RWPE1 (cell line): ENCODE data around the gene TNS1.
A peak's percentile ranks its signal among the peaks of the same experiment; 100 is the strongest.

Experiments used
- CTCF ChIA-PET: fragments of 350-600 bp; sonication (Branson Sonifier 250); formaldehyde crosslinking; extraction: SDS; loops from one replicate; lab custom pipeline; 2021; lab: Yijun Ruan, JAX
- POLR2A ChIA-PET: fragments of 400-600 bp; formaldehyde crosslinking; extraction: SDS; loops from one replicate; lab custom pipeline; 2020; ENCODE audit warnings: antibody characterized with exemption; ENCODE audit not compliant: low non-redundant PET; lab: Yijun Ruan, JAX
- DNase-seq: peaks from one replicate; pipeline ENCODE4 v3.0.0; 2012; ENCODE audit warnings: low spot score
- H3K27ac ChIP-seq: fragments of 450-650 bp; 2 replicates; pipeline ENCODE4 v1.5.1; 2017
- TF ChIP-seq, protein P1 (sequence below): fragments of 450-650 bp; conservative IDR thresholded peaks from 2 replicates; pipeline ENCODE4 v1.5.1; 2017; ENCODE audit warnings: low read depth, mild to moderate bottlenecking

TNS1 gene

DNA sequence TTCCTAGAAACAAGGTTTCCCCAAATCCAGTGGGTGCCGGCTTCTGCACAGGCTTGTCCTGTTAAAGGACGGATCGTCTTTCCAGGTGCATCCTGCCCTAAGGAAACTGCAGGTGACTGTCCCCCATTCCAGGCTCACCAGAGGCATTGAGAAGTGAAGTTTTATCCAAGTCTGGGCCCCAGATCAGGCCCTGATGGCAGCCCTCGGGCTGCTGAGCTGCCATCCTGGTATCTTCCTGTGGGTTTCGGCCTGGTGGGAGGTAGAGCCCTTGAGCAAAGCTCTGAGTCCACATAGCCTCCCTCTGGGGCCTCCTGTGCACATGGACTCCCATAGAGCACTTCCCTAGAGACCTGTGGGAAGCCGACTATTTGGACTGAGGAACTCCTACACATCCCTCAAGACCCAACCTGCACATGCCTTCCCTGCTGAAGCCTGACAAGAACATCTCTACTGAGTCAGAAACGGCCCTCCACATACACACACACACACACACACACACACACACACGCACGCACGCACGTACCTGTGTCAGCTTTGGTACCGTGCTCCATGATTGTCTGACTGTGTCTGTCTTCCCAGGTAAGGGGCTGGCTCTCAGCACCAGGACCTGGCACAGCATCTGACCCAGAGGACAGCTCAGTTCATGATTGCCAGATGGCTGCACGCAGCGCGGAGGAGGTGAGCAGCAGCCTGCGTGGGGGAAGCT, 16.4 kb downstream of the TNS1 start:
- ChIA-PET POLR2A (interaction anchor here (0.5 kb wide), 1 partner anchor 195 kb away, joined by 3 read pairs; no protein-coding TSS in a partner anchor), CTCF (interaction anchor here (1.1 to 2.4 kb wide), 3 partner anchors 48 to 201 kb away, joined by 4 to 11 read pairs (median 9); no protein-coding TSS in a partner anchor)
- DNase-seq, result no peak
- no peak overlapping the region for H3K27ac ChIP-seq
- TF ChIP-seq, protein P1, sequence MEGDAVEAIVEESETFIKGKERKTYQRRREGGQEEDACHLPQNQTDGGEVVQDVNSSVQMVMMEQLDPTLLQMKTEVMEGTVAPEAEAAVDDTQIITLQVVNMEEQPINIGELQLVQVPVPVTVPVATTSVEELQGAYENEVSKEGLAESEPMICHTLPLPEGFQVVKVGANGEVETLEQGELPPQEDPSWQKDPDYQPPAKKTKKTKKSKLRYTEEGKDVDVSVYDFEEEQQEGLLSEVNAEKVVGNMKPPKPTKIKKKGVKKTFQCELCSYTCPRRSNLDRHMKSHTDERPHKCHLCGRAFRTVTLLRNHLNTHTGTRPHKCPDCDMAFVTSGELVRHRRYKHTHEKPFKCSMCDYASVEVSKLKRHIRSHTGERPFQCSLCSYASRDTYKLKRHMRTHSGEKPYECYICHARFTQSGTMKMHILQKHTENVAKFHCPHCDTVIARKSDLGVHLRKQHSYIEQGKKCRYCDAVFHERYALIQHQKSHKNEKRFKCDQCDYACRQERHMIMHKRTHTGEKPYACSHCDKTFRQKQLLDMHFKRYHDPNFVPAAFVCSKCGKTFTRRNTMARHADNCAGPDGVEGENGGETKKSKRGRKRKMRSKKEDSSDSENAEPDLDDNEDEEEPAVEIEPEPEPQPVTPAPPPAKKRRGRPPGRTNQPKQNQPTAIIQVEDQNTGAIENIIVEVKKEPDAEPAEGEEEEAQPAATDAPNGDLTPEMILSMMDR, result no peak

DNA sequence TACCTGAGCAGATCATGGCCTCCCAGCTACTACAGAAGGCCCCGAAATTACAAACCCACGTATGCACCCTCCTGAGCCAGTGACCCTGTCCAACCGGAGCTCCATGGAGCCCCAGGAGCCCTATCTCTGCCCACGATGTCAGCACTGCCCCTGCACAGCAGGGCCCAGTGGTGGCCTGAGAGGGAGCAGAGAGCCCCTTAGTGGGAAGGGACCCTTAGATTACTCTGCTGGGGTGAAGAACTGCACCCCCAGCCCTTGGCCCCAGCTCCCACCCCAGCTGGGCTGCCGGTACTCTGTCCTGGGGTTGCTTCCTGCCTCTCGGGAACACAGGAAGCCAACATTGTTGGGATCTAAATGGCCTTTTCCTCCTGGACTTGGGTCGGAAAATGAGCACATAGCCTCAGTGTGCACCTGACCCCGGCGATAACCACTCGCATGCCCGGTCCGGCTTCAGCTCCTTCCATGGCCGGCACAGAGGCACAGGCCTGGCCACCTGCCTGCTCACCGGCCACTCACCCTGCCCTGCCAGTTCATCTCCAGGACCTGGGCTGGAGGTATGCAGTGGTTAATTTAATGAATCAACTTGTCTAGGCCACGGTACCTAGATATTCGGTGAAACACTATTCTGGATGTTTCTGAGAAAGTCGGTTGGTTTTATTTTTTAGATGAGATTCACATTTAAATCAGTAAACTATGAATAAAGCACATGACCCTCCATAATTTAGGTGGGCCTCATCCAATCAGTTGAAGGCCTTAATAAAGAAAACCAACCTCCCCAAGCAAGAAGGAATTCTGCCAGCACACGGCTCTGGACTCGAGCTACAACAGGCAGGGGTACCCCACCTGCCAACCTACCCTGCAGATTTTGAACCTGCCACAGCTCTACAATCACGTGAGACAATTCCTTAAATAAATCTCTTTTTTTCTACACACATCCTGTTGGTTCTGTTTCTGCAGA, 19.2 kb downstream of the TNS1 start:
- TF ChIP-seq, protein P1, result no peak
- DNase-seq, result no peak
- POLR2A ChIA-PET, result no interaction called here
- H3K27ac ChIP-seq, result peak overlapping the region; percentile 6; the same call in 1 of the 2 replicates
- CTCF ChIA-PET, result no interaction called here

DNA sequence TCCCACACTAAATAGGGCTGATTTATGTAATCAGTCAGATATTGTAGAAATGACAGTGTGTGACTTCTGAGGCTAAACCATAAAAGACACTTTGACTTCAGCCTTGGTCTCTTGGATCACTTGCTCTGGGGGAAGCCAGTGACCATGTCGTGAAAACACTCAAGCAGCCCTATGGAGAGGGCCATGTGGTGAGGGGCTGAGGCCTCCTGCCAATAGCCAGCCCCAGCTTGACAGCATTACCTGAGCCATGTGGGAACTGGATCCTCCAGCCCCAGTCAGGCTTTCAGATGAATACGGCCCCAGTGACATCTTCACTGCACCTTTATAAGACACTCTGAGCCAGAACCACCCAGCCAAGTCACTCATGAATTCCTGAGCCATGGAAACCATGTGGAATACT, 20.8 kb downstream of the TNS1 start:
- TF ChIP-seq, protein P1, result no peak
- DNase-seq, result no peak
- POLR2A ChIA-PET, result no interaction called here
- CTCF ChIA-PET, result interaction anchor here (0.6 to 1.2 kb wide), 2 partner anchors 67 to 193 kb away, joined by 3 read pairs; no protein-coding TSS in a partner anchor
- no peak overlapping the region for H3K27ac ChIP-seq

DNA sequence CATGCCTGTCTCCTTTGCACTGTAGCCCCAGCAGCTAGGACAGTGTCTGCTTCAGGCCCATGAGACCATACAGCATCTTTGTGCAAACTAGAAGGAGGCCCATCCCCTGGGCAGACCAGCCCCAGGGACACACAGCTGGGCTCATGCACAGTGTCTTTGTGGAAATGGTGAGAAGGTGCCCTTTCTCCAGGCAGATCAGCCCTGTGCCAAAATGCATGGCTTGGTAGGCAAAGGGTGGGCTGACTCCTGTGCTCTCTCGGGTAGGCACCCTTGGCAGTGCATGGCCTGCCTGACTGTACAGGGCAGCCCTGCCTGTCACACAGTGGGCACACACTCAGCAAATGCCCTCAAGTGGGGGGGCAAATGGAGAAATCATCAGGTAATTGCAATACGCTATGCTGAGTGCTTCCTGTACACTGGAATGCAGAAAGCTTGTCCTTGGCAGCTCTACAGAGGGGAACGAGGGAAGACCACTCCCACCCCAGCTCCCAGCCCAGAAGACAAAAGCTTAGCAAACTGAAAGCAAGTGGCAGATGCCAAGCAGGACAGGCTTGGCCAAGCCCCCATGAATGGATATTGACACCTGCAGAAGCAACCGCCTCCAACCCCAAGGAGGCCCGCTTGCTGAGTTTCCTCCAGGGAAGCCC, 21.6 kb downstream of the TNS1 start:
- H3K27ac ChIP-seq, result peak overlapping the region; percentile 62
- no peak for DNase-seq
- CTCF ChIA-PET, result interaction anchor here (0.6 to 1.2 kb wide), 3 partner anchors 68 to 634 kb away, joined by 3 read pairs; no protein-coding TSS in a partner anchor
- TF ChIP-seq, protein P1, result no peak
- POLR2A ChIA-PET, result no interaction called here

DNA sequence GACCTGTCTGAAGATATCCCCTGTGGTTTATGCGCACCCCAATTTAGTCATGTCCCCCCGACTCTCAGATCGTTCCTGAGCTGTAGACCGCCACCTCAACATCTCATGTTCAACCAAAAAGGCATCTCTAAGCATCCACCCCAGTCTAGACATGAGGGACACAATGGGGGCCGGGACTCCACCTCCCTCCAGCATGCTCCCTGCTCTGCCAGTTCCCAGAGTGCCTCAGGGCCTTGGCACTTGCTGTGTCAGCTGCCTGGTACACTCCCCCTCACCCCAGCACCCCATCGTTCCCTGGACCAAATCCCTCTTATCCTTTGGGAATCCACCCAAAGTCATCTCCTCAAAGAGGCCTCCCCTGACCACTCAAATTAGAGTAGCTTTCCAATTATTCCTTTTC, 22.2 kb downstream of the TNS1 start:
- TF ChIP-seq, protein P1, result no peak
- H3K27ac ChIP-seq, result peak overlapping the region; percentile 62
- CTCF ChIA-PET, result no interaction called here
- no peak for DNase-seq
- POLR2A ChIA-PET, result no interaction called here

DNA sequence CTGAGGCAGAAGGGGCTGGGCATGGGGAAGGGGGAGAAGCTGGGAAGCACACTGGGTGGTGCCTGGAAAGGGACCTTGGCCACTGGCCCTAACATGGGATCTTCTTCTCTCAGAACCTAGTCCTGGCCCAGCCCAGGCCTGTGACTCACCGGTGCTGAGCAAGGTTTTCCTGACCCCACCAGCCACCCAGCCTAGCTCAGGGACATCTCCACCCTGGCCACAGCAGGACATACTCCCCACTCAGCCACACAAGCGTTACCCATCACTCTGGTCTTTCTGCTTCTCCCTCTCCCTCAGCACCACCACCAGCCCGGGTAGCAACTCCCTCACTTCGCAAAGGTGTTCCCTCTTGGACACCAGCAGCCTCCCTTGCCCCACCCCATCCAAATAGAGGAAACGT, 22.8 kb downstream of the TNS1 start:
- TF ChIP-seq, protein P1, result no peak
- POLR2A ChIA-PET, result no interaction called here
- H3K27ac ChIP-seq, result peak overlapping the region; percentile 62
- CTCF ChIA-PET, result interaction anchor here (0.6 kb wide), 1 partner anchor 872 kb away, joined by 5 read pairs; no protein-coding TSS in a partner anchor
- no peak for DNase-seq
